Vagina (tissue), 2 donors: ENCODE results near the gene KIAA1191.

Experiments
- POLR2A ChIP-seq, 2 donors: fragments of 450-650 bp; IDR thresholded peaks; one replicate each; pipeline ENCODE4 v1.6.1; 2017; ENCODE audit warnings: antibody characterized with exemption in 2 of 2, mild to moderate bottlenecking in 2 of 2, moderate library complexity in 2 of 2
- TF ChIP-seq, protein P1 (sequence below), 3 experiments: fragments of 450-650 bp in 2 of 3; fragments of 200-600 bp in 1 of 3; sonication (generic) in 1 of 3; IDR thresholded peaks; one replicate each; pipeline ENCODE4 v1.5.1; 2017 to 2019; ENCODE audit warnings: antibody characterized with exemption in 3 of 3, mild to moderate bottlenecking in 2 of 3, moderate library complexity in 2 of 3

DNA sequence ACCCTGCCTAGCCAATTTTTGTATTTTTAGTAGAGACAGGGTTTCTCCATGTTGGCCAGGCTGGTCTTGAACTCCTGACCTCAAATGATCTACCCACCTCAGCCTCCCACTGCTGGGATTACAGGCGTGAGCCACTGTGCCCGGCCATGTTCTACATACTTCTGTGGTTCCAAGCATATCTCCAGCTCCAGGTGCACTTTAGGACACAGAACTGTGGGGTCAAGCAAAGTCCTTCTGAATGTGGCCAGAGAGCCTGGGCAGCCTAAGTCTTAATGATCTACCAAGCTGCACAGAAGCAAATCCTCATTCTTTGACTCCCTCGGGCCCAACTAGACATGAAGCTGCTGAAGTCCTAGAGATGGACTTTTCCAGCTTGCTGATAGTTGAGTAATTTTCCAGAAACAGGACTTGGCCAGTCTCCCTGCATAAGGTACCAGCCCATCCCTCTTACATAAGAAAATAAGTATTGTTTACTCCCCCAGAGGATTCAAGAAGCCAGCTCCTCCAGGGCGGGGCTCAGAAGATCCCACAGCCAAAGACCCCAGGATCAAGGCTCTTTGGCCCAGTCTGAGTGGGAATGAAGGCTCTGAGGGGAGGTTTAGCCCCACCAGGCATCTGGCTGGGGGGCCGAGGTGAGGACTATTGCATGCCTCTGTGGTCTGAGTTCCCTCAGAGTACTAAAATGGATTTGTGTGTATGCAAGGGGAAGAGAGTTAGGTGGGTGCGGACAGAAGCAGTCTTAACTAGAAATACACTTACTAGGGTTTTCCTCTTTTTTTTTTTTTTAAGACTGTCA, 46.1 kb upstream of the KIAA1191 start:
- no peak for TF ChIP-seq POLR2A (IDR thresholded peaks at IDR 0.05)
- TF ChIP-seq, protein P1, sequence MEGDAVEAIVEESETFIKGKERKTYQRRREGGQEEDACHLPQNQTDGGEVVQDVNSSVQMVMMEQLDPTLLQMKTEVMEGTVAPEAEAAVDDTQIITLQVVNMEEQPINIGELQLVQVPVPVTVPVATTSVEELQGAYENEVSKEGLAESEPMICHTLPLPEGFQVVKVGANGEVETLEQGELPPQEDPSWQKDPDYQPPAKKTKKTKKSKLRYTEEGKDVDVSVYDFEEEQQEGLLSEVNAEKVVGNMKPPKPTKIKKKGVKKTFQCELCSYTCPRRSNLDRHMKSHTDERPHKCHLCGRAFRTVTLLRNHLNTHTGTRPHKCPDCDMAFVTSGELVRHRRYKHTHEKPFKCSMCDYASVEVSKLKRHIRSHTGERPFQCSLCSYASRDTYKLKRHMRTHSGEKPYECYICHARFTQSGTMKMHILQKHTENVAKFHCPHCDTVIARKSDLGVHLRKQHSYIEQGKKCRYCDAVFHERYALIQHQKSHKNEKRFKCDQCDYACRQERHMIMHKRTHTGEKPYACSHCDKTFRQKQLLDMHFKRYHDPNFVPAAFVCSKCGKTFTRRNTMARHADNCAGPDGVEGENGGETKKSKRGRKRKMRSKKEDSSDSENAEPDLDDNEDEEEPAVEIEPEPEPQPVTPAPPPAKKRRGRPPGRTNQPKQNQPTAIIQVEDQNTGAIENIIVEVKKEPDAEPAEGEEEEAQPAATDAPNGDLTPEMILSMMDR (IDR thresholded peaks at IDR 0.05) = no peak
